Left lung (tissue), 10 donors: Measurements from ENCODE around the gene SLC44A5. TPM values are rescaled to one million over a fixed set of nuclear protein-coding genes. Genes with fewer than 3 reads are reported as not detected.

Experiments
- ATAC-seq: fragments of 200-7000 bp; cut with Tn5 transposase; one replicate; pipeline ENCODE4 v1.9.1; 2020; ENCODE audit warnings: moderate library complexity
- DNase-seq, 4 donors: peaks; one replicate each; pipeline ENCODE4 v3.0.0-alpha.2; 2013 to 2020
- H3K27ac ChIP-seq, 2 donors: fragments of 200-600 bp; sonication (generic) in 1 of 2; one replicate each; pipeline versions ENCODE4 v1.5.0 to v1.8.0; 2020 to 2021
- H3K27me3 ChIP-seq, 2 donors: fragments of 200-600 bp; sonication (generic) in 1 of 2; one replicate each; pipeline versions ENCODE4 v1.5.0 to v1.8.0; 2020 to 2021
- H3K36me3 ChIP-seq, 2 donors: fragments of 200-600 bp; sonication (generic) in 1 of 2; one replicate each; pipeline versions ENCODE4 v1.5.0 to v1.8.0; 2020 to 2021
- H3K4me1 ChIP-seq, 2 donors: fragments of 200-600 bp; one replicate each; pipeline ENCODE4 v1.8.0; 2021
- H3K4me3 ChIP-seq, 2 donors: fragments of 200-600 bp; sonication (generic) in 1 of 2; one replicate each; pipeline versions ENCODE4 v1.5.0 to v1.8.0; 2020 to 2021; ENCODE audit warnings: mild to moderate bottlenecking in 1 of 2
- H3K9me3 ChIP-seq, 2 donors: fragments of 200-600 bp; sonication (generic) in 1 of 2; one replicate each; pipeline versions ENCODE4 v1.5.0 to v1.8.0; 2020 to 2021
- intact Hi-C, 2 donors: fragments of 100-400 bp; cut with DNase I; formaldehyde crosslinking; loops; one replicate each; pipeline versions ENCODE4 v1.11.2 to v1.14.2; 2022
- polyA plus RNA-seq, 6 donors: library from polyadenylated mRNA; unstranded; fragments of 120-200 nt; gene quantifications; one replicate each; pipeline ENCODE4 v1.2.1, GENCODE V29; 2013; ENCODE audit not compliant: insufficient read length in 6 of 6
- total RNA-seq, 2 donors: library from RNA; stranded (reverse); fragmentation: NEBNext Ultra II Directional; extraction: Animal tissue kit (Norgen Biotek cat#: 25700); gene quantifications; one replicate each; pipeline ENCODE4 v1.2.1, GENCODE V29; 2021
- TF ChIP-seq, protein P1 (sequence below), 2 donors: fragments of 200-600 bp; sonication (generic) in 1 of 2; IDR thresholded peaks; one replicate each; pipeline versions ENCODE4 v1.5.0 to v1.8.0; 2021; ENCODE audit warnings: antibody characterized with exemption in 2 of 2
- donor health status: DM: no; HTN: yes; CAD: no.
- donor health status: DM: no; HTN: no; CAD: no.

SLC44A5 gene
- total and polyA plus RNA-seq, 8 donors = 0.09 to 6.4 (median 2.7) TPM

DNA sequence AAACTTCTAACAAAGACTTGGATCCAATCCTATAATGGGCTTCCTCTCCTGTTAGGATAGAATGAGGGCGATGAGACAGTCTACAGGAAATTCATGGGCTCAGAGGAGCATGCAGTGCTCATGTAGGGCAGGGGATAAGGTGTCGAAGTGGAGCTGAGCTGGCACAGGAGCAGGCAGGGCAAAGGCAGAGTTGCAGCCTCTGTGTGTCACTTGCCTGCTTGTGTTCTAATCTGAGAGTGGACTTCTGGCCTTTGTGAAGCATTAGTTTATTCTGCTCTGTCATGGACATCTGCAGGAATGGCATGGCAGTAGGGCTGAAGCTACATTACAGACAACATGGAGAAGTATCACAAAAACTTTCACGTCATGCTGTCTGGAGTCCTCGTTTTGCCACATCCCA lies 444.1 kb downstream of the SLC44A5 start:
- no peak for DNase-seq
- ATAC-seq = no peak
- Histone ChIP-seq H3K27me3 (no peaks in the 10 kb centered on the region), H3K4me3 (no peak overlapping the region), H3K9me3 (no peaks in the 10 kb centered on the region), H3K27ac (no peak overlapping the region), H3K36me3 (no peaks in the 10 kb centered on the region), H3K4me1 (no peaks in the 10 kb centered on the region)
- intact Hi-C loops = no loop called here
- TF ChIP-seq, protein P1, sequence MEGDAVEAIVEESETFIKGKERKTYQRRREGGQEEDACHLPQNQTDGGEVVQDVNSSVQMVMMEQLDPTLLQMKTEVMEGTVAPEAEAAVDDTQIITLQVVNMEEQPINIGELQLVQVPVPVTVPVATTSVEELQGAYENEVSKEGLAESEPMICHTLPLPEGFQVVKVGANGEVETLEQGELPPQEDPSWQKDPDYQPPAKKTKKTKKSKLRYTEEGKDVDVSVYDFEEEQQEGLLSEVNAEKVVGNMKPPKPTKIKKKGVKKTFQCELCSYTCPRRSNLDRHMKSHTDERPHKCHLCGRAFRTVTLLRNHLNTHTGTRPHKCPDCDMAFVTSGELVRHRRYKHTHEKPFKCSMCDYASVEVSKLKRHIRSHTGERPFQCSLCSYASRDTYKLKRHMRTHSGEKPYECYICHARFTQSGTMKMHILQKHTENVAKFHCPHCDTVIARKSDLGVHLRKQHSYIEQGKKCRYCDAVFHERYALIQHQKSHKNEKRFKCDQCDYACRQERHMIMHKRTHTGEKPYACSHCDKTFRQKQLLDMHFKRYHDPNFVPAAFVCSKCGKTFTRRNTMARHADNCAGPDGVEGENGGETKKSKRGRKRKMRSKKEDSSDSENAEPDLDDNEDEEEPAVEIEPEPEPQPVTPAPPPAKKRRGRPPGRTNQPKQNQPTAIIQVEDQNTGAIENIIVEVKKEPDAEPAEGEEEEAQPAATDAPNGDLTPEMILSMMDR (IDR thresholded peaks at IDR 0.05) = no peak

DNA sequence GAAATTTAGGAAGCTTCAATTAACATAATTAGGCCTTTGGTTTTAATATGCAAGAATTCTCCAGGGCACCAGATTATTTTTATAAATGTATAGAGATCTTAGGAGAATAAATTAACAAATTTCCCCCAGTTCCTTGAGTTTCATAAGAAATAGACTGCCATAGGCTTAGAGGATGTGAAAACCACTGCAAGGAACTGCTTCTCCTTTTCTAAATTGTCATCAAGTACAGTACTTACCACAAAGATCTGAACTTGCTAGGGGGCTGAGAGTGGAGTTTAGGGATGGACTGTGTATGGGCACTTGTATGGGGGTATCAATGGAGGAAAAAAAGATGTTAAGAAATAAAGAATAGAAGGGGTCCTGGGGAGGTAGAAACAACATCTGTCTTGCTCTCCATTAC lies 445.6 kb downstream of the SLC44A5 start:
- DNase-seq (no peak), ATAC-seq (no peak)
- no peaks in the 10 kb centered on the region for H3K9me3 ChIP-seq
- no peak overlapping the region for H3K27ac ChIP-seq
- TF ChIP-seq, protein P1 (IDR thresholded peaks at IDR 0.05) = no peak
- no peak overlapping the region for H3K4me3 ChIP-seq
- no peaks in the 10 kb centered on the region for H3K27me3 ChIP-seq
- no peaks in the 10 kb centered on the region for H3K36me3 ChIP-seq
- intact Hi-C loops = no loop called here
- no peaks in the 10 kb centered on the region for H3K4me1 ChIP-seq

DNA sequence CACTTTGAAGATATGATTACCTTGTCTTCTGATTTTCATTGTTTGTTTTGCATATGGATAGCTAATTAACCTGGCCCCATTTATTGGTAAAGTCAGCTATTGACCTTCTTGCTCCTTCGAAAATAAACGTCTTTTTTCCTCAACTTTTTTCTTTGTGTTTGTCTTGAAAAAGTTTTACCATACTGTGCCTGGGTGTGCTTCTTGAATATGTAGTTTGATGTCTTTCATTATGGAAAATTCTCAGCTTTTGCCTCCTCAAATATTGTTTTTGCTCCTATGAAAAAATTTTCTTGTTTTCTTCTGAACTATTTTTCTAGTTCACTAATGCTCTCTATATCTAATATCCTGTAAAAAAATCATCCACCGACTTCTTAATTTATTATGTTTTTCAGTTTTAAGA lies 451.8 kb downstream of the SLC44A5 start:
- Histone ChIP-seq H3K9me3 (no peaks in the 10 kb centered on the region), H3K27ac (no peak overlapping the region), H3K4me3 (no peak overlapping the region), H3K36me3 (no peaks in the 10 kb centered on the region), H3K4me1 (no peaks in the 10 kb centered on the region), H3K27me3 (no peaks in the 10 kb centered on the region)
- ATAC-seq = no peak
- TF ChIP-seq, protein P1 (IDR thresholded peaks at IDR 0.05) = no peak
- intact Hi-C loops = no loop called here
- no peak for DNase-seq

Other genes starting within 250 kb of the SLC44A5 start
- 10 to 100 TPM; 35.5 to 39.6 TPM for gene ACADM, start 113.6 kb upstream of the SLC44A5 start, total RNA-seq
- 10 to 100 TPM; 75.3 to 96.8 (median 83.3) TPM for gene ACADM, start 113.6 kb upstream of the SLC44A5 start, polyA plus RNA-seq
- gene RABGGTB, start 175.1 kb upstream of the SLC44A5 start, total RNA-seq = 10 to 100 TPM; 65.1 to 81.0 TPM
- 100 to 1,000 TPM in 1 of 6 donors, 10 to 100 TPM in 5; 73.9 to 103 (median 91.8) TPM for gene RABGGTB, start 175.1 kb upstream of the SLC44A5 start, polyA plus RNA-seq
- under 1 TPM; 0.47 to 0.94 TPM for gene MSH4, start 185.8 kb upstream of the SLC44A5 start, total RNA-seq
- gene MSH4, start 185.8 kb upstream of the SLC44A5 start, polyA plus RNA-seq = under 1 TPM; 0.24 to 0.66 (median 0.39) TPM